ENCODE results near the gene NUDT7.

Gene NUDT7

DNA sequence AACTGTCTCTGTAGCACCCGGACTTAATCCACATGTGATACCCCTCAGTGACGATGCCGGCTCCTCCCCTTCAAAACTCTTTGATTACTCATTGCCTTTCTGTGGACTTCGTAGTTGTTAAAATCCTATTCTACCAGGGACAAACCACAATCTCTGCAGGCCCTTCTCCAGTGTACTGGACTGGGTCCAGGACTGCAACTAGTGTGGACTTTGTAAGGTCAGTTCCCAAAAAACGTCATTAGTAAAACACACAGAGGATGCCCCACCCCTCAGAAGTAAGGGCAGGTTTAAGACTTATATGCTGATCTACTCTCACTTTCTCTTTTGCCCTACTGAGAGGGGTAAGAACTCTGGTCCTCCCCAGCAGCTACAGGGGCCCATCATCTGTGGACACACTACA, 10.5 kb upstream of the NUDT7 start:
- H3F3A ChIP-seq (ENCODE audit: insufficient read depth, low read length): no peaks in the 10 kb centered on the region
- TF ChIP-seq, protein P1, sequence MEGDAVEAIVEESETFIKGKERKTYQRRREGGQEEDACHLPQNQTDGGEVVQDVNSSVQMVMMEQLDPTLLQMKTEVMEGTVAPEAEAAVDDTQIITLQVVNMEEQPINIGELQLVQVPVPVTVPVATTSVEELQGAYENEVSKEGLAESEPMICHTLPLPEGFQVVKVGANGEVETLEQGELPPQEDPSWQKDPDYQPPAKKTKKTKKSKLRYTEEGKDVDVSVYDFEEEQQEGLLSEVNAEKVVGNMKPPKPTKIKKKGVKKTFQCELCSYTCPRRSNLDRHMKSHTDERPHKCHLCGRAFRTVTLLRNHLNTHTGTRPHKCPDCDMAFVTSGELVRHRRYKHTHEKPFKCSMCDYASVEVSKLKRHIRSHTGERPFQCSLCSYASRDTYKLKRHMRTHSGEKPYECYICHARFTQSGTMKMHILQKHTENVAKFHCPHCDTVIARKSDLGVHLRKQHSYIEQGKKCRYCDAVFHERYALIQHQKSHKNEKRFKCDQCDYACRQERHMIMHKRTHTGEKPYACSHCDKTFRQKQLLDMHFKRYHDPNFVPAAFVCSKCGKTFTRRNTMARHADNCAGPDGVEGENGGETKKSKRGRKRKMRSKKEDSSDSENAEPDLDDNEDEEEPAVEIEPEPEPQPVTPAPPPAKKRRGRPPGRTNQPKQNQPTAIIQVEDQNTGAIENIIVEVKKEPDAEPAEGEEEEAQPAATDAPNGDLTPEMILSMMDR (IDR thresholded peaks at IDR 0.05; ENCODE audit: low read length): no peak
- TF ChIP-seq EZH2 (IDR thresholded peaks at IDR 0.05; ENCODE audit: borderline replicate concordance, low read length): no peak
- H3K27me3 ChIP-seq (ENCODE audit: insufficient read depth, low read length): no peaks in the 10 kb centered on the region
- H3K4me1 ChIP-seq (ENCODE audit: insufficient read depth, low read length, severe bottlenecking): no peaks in the 10 kb centered on the region
- no peak overlapping the region for H2AFZ ChIP-seq (ENCODE audit: low read length)
- no peak overlapping the region for H3K4me3 ChIP-seq (ENCODE audit: low read depth, low read length, poor library complexity, severe bottlenecking)
- H3K27ac ChIP-seq (ENCODE audit: low read depth, low read length, poor library complexity, severe bottlenecking): no peak overlapping the region
- H3K79me2 ChIP-seq (ENCODE audit: insufficient read depth, low read length): no peaks in the 10 kb centered on the region
- H3K9me2 ChIP-seq (ENCODE audit: low read depth, low read length): no peaks in the 10 kb centered on the region
- no peak overlapping the region for H3K4me2 ChIP-seq (ENCODE audit: low read length)
- H3K36me3 ChIP-seq (ENCODE audit: insufficient read depth, low read length): no peaks in the 10 kb centered on the region
- no peaks in the 10 kb centered on the region for H4K20me1 ChIP-seq (ENCODE audit: insufficient read depth, low read length)
- no peak overlapping the region for H3K9ac ChIP-seq (ENCODE audit: low read length)
- no peaks in the 10 kb centered on the region for H3K9me3 ChIP-seq (ENCODE audit: low read length)

DNA sequence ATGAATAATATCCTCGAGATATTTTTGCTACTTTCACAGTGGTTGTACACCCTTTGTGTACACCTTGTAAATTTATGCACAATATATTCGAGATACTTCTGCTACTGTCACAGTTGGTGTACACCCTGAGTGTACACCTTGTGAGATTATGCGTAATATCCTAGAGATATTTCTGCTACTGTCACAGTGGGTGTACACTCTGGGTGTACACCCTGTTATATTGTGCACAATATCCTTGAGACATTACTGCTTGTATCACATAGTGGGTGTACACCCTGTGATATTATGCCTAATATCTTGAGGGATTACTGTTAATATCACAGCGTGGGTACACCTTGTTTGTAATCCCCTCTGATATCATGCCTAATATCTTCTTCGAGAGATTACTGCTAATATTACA, 7.2 kb upstream of the NUDT7 start:
- no peaks in the 10 kb centered on the region for H3K9me3 ChIP-seq (ENCODE audit: low read length)
- no peak overlapping the region for H2AFZ ChIP-seq (ENCODE audit: low read length)
- no peaks in the 10 kb centered on the region for H3K79me2 ChIP-seq (ENCODE audit: insufficient read depth, low read length)
- H3K27ac ChIP-seq (ENCODE audit: low read depth, low read length, poor library complexity, severe bottlenecking): no peak overlapping the region
- no peaks in the 10 kb centered on the region for H4K20me1 ChIP-seq (ENCODE audit: insufficient read depth, low read length)
- no peaks in the 10 kb centered on the region for H3F3A ChIP-seq (ENCODE audit: insufficient read depth, low read length)
- no peaks in the 10 kb centered on the region for H3K9me2 ChIP-seq (ENCODE audit: low read depth, low read length)
- TF ChIP-seq, protein P1 (IDR thresholded peaks at IDR 0.05; ENCODE audit: low read length): no peak
- no peak for TF ChIP-seq EZH2 (IDR thresholded peaks at IDR 0.05; ENCODE audit: borderline replicate concordance, low read length)
- H3K9ac ChIP-seq (ENCODE audit: low read length): no peak overlapping the region
- no peaks in the 10 kb centered on the region for H3K36me3 ChIP-seq (ENCODE audit: insufficient read depth, low read length)
- H3K27me3 ChIP-seq (ENCODE audit: insufficient read depth, low read length): no peaks in the 10 kb centered on the region
- no peaks in the 10 kb centered on the region for H3K4me1 ChIP-seq (ENCODE audit: insufficient read depth, low read length, severe bottlenecking)
- no peak overlapping the region for H3K4me2 ChIP-seq (ENCODE audit: low read length)
- no peak overlapping the region for H3K4me3 ChIP-seq (ENCODE audit: low read depth, low read length, poor library complexity, severe bottlenecking)

DNA sequence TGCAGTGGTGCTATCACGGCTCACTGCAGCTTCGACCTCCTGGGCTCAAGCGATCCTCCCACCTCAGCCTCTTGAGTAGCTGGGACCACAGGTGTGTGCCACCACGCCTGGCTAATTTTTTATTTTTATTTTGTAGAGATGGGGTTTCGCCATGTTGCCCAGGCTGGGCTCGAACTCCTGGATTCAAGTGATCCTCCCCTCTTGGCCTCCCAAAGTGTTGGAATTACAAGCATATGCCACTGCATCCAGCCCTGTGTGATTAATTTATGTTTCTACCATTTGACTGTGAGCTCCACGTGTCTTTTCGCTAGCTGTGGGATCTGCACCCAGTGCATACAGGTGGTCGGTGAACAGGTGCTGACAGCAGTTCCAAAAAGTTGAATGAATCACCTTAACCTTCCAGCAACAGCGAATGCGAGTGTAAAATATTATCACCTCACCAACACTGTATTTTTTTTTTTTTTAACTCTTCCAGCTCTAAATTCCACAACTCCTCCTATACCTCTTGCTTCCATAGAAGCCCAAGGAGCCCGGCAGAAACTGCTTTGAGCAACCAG, 484 bp upstream of the NUDT7 start:
- no peaks in the 10 kb centered on the region for H4K20me1 ChIP-seq (ENCODE audit: insufficient read depth, low read length)
- H3K27me3 ChIP-seq (ENCODE audit: insufficient read depth, low read length): no peaks in the 10 kb centered on the region
- H2AFZ ChIP-seq (ENCODE audit: low read length): no peak overlapping the region
- H3K79me2 ChIP-seq (ENCODE audit: insufficient read depth, low read length): no peaks in the 10 kb centered on the region
- TF ChIP-seq, protein P1 (IDR thresholded peaks at IDR 0.05; ENCODE audit: low read length): no peak
- TF ChIP-seq EZH2 (IDR thresholded peaks at IDR 0.05; ENCODE audit: borderline replicate concordance, low read length): no peak
- H3K4me1 ChIP-seq (ENCODE audit: insufficient read depth, low read length, severe bottlenecking): peaks cover 7% of the 10 kb centered on the region
- H3K9ac ChIP-seq (ENCODE audit: low read length): no peak overlapping the region
- H3K4me3 ChIP-seq (ENCODE audit: low read depth, low read length, poor library complexity, severe bottlenecking): peak overlapping the region; percentile 41
- peak overlapping the region; percentile 31 for H3K4me2 ChIP-seq (ENCODE audit: low read length)
- H3F3A ChIP-seq (ENCODE audit: insufficient read depth, low read length): no peaks in the 10 kb centered on the region
- H3K36me3 ChIP-seq (ENCODE audit: insufficient read depth, low read length): peaks cover 4% of the 10 kb centered on the region; the same call in 1 of the 2 replicates
- no peak overlapping the region for H3K27ac ChIP-seq (ENCODE audit: low read depth, low read length, poor library complexity, severe bottlenecking)
- no peaks in the 10 kb centered on the region for H3K9me2 ChIP-seq (ENCODE audit: low read depth, low read length)
- no peaks in the 10 kb centered on the region for H3K9me3 ChIP-seq (ENCODE audit: low read length)

Data from OCI-LY1 (cell line).